ENCODE results near the gene MRGPRG. TPM values are rescaled to one million over a fixed set of nuclear protein-coding genes. Genes with fewer than 3 reads are reported as not detected.

The MRGPRG gene
- total and polyA plus RNA-seq, 9 of the 15 experiments (the other 6 are each of a cell fraction or from before 2014, with no cell fraction given), result not detected

- CTCF ChIA-PET (ENCODE audit: low intra/inter-chr PET ratio), result no interaction called here
- POLR2A ChIA-PET, result interaction anchor here (1.4 kb wide), 1 partner anchor 14 kb away, joined by 4 read pairs; no protein-coding TSS in a partner anchor
- ATAC-seq (no peak), FAIRE-seq (no peak), DNase-seq (ENCODE audit: extremely low read depth in 1 of 4, low spot score in 3 of 4) (no peak)
- H3K4me1 ChIP-seq (replicated peaks in 1 of 2; ENCODE audit: control insufficient read depth in 2 of 2, insufficient read depth in 2 of 2, low read length in 2 of 2), result no peaks in the 10 kb centered on the region
- no peaks in the 10 kb centered on the region for H3K9me1 ChIP-seq (ENCODE audit: control insufficient read depth, insufficient read depth, low read length)
- TF ChIP-seq SETDB1 (IDR thresholded peaks at IDR 0.05; ENCODE audit: low read length) (no peak), YY1 (IDR thresholded peaks at IDR 0.05; ENCODE audit: borderline replicate concordance in 1 of 3, control insufficient read depth in 1 of 3, extremely low read depth in 1 of 3, insufficient read depth in 3 of 3, insufficient read length in 1 of 3, insufficient replicate concordance in 2 of 3, low read depth in 1 of 3, low read length in 2 of 3) (no peak), SUPT5H (IDR thresholded peaks at IDR 0.05) (no peak), DPF2 (IDR thresholded peaks at IDR 0.05) (no peak)
- no TSS peak for BruUV-seq (replicated peaks)
- intact Hi-C loops (cut with micrococcal nuclease), result no loop called here
- in situ Hi-C loops (cut with MboI), result loop anchor here (10.0 kb wide), 1 partner anchor 50 kb away; no protein-coding TSS in a partner anchor
- H3K27ac ChIP-seq (ENCODE audit: extremely low read depth, low read depth, low read length), result no peak overlapping the region
- H3K4me2 ChIP-seq (ENCODE audit: insufficient read depth, low read length), result no peak overlapping the region
- H3K79me2 ChIP-seq (ENCODE audit: control insufficient read depth, insufficient read depth, low read length), result no peaks in the 10 kb centered on the region
- no peak overlapping the region for H3K9ac ChIP-seq (ENCODE audit: insufficient read depth in 1 of 2, low read depth in 2 of 2, low read length in 2 of 2)
- H3K4me3 ChIP-seq, result no peak overlapping the region
- H2AFZ ChIP-seq (ENCODE audit: low read depth, low read length), result peak overlapping the region; percentile 68
- no peaks in the 10 kb centered on the region for H3K9me3 ChIP-seq (replicated peaks; ENCODE audit: control insufficient read depth, insufficient read depth, low read depth, low read length)
- no peaks in the 10 kb centered on the region for H4K20me1 ChIP-seq (replicated peaks; ENCODE audit: control insufficient read depth, insufficient read depth, low read length)
- H3K36me3 ChIP-seq (ENCODE audit: control insufficient read depth, insufficient read depth, low read length), result no peaks in the 10 kb centered on the region
- H3K27me3 ChIP-seq (ENCODE audit: control insufficient read depth in 2 of 2, insufficient read depth in 2 of 2, low read length in 2 of 2), result no peaks in the 10 kb centered on the region
Observed at GRCh38 chr11:3245071-3245470, 26.5 kb upstream of the MRGPRG start.

- POLR2A ChIA-PET, result interaction anchor here (0.7 to 1.4 kb wide), 2 partner anchors 12 to 878 kb away, joined by 3 to 4 read pairs; no protein-coding TSS in a partner anchor
- H3K27ac ChIP-seq (ENCODE audit: extremely low read depth, low read depth, low read length), result no peak overlapping the region
- CTCF ChIA-PET (ENCODE audit: low intra/inter-chr PET ratio), result no interaction called here
- H3K4me1 ChIP-seq (replicated peaks in 1 of 2; ENCODE audit: control insufficient read depth in 2 of 2, insufficient read depth in 2 of 2, low read length in 2 of 2), result no peaks in the 10 kb centered on the region
- no peak overlapping the region for H2AFZ ChIP-seq (ENCODE audit: low read depth, low read length)
- no peaks in the 10 kb centered on the region for H3K9me3 ChIP-seq (replicated peaks; ENCODE audit: control insufficient read depth, insufficient read depth, low read depth, low read length)
- no peaks in the 10 kb centered on the region for H4K20me1 ChIP-seq (replicated peaks; ENCODE audit: control insufficient read depth, insufficient read depth, low read length)
- TF ChIP-seq CEBPG (CRISPR knock-in tag; IDR thresholded peaks at IDR 0.05) (no peak), CEBPG (tag; conservative IDR thresholded peaks at IDR 0.05 in 1 of 2, IDR thresholded peaks at IDR 0.05 in 1 of 2) (no peak), NONO (IDR thresholded peaks at IDR 0.05; ENCODE audit: low read depth in 2 of 2, low read length in 1 of 2) (no peak), MEIS2 (IDR thresholded peaks at IDR 0.05; ENCODE audit: partially characterized antibody) (no peak), FOXJ2 (tag; IDR thresholded peaks at IDR 0.05) (no peak), DEAF1 (CRISPR knock-in tag; IDR thresholded peaks at IDR 0.05) (no peak), PTRF (tag; IDR thresholded peaks at IDR 0.05) (no peak), TRIM28 (IDR thresholded peaks at IDR 0.05) (no peak), NRF1 (conservative IDR thresholded peaks at IDR 0.05 in 1 of 2, IDR thresholded peaks at IDR 0.05 in 1 of 2) (no peak)
- DNase-seq (ENCODE audit: extremely low read depth in 1 of 4, low spot score in 3 of 4) (no peak), ATAC-seq (no peak), FAIRE-seq (no peak)
- BruUV-seq (replicated peaks), result no TSS peak
- 45% methylated on average over 1 of the region's 1 CpG for WGBS (ENCODE audit: insufficient coverage, low coverage, missing lambda C conversion rate)
- H3K36me3 ChIP-seq (ENCODE audit: control insufficient read depth, insufficient read depth, low read length), result no peaks in the 10 kb centered on the region
- intact Hi-C loops (cut with micrococcal nuclease), result no loop called here
- H3K4me2 ChIP-seq (ENCODE audit: insufficient read depth, low read length), result no peak overlapping the region
- no peaks in the 10 kb centered on the region for H3K9me1 ChIP-seq (ENCODE audit: control insufficient read depth, insufficient read depth, low read length)
- H3K9ac ChIP-seq (ENCODE audit: insufficient read depth in 1 of 2, low read depth in 2 of 2, low read length in 2 of 2), result no peak overlapping the region
- in situ Hi-C loops (cut with MboI), result loop anchor here (10.0 kb wide), 1 partner anchor 51 kb away; no protein-coding TSS in a partner anchor
- H3K27me3 ChIP-seq (ENCODE audit: control insufficient read depth in 2 of 2, insufficient read depth in 2 of 2, low read length in 2 of 2), result no peaks in the 10 kb centered on the region
- H3K79me2 ChIP-seq (ENCODE audit: control insufficient read depth, insufficient read depth, low read length), result no peaks in the 10 kb centered on the region
- H3K4me3 ChIP-seq, result no peak overlapping the region
Observed at GRCh38 chr11:3243880-3244279, 25.3 kb upstream of the MRGPRG start.

Measured in K562 (cell line).